HG02938 (cell line): Measurements from ENCODE around the gene TARBP1.
"Not testable (repeated sequence)": the region's sequence is repeated elsewhere in the genome, so short reads cannot be mapped to it uniquely, and the experiment has no call there.

Source experiments
- ATAC-seq: cut with Tn5 transposase; IDR thresholded peaks from one replicate; pipeline ENCODE4 v1.9.1; 2021; ENCODE audit warnings: mild to moderate bottlenecking, moderate library complexity; ENCODE audit not compliant: unreplicated experiment

Gene TARBP1

GRCh38 chr1:234396871-234397270 lies 82.1 kb downstream of the TARBP1 start:
- no peak for ATAC-seq

DNA sequence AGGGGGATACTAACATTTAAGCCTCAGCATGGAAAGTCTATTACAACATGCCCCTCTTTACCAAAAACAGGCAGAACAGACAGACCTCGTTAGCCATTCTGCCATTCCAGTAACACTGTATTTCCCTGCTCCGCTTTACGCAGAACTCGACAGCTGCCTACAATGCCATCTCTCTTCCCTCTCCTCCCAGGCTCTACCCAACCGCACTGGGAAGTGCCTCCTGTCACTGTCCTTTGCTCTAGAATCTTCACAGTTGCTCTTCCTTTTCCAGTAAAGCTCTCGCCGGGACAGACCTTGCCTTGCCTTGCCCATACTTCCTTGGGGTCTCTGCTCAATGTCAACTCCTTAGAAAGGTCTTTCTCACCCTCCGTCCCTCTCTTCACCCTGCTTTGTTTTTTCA lies 82.9 kb downstream of the TARBP1 start:
- ATAC-seq: no peak

DNA sequence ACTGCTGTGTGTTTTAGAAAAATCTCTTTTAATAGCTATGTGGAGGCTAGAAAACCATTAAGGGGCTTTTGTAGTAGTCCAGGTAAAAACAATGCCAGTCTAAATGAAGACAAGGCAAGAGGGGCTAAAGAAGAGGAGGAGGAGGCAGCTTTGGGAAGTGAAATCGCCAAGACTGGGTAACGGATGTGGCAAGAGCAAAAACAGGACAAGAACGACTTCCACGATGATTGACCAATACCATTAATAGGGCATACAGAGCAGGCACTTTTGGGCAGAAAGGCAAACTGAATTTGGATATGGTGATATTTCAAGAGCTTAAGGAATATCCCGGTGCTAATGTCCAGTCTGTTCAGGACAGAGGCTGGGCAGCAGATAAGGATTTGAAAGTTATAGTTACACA lies 83.7 kb downstream of the TARBP1 start:
- ATAC-seq: no peak

DNA sequence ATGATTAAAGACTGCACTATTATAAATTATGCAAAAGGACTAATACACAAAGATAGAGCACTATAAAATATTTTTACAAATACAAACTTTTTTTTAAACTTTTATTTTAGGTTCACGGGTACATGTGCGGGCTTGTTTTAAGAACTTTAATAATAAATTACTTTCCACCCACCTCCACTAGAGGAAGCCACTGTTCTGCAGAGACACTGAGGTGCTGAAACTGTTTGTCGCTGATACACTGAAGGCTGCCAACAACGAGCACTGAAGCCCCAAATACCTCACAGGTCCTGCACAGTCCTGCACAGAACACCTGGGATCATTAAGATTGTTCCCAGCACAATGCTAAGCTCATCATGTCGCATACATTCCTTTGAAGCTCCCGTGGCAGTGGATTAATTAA lies 85.8 kb downstream of the TARBP1 start:
- ATAC-seq: no peak

- no peak for ATAC-seq
Measured at GRCh38 chr1:234388094-234388493, 90.9 kb downstream of the TARBP1 start.

- no peak for ATAC-seq
Measured at GRCh38 chr1:234386122-234386521, 92.9 kb downstream of the TARBP1 start.

GRCh38 chr1:234381699-234382555 lies 97.1 kb downstream of the TARBP1 start:
- no peak for ATAC-seq

- ATAC-seq: not testable (repeated sequence)
Measured at GRCh38 chr1:234379591-234380109, 99.3 kb downstream of the TARBP1 start.

GRCh38 chr1:234375672-234376071 lies 103.3 kb downstream of the TARBP1 start:
- no peak for ATAC-seq

DNA sequence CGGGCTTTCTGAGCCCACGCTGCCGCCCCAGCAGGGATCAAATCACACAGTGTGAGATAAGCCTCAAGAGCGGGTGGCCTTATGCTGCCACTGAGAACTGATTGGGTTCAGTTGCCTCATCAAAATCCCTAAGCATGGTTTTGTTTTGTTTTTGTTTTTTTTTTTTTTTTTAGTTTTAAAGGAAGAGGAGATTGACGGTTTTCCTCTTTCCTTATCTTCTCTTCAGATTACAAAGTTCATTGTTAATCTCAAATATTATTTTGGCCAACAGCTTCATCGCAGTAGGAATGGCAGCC lies 105.1 kb downstream of the TARBP1 start:
- ATAC-seq: no peak

- ATAC-seq: peak; percentile 94
Measured at GRCh38 chr1:234373064-234373958, 105.7 kb downstream of the TARBP1 start, which contains the start of gene COA6. Gene COA6 (plus strand): TSS chr1:234373456. CDS start chr1:234373467, 11 bp downstream.

DNA sequence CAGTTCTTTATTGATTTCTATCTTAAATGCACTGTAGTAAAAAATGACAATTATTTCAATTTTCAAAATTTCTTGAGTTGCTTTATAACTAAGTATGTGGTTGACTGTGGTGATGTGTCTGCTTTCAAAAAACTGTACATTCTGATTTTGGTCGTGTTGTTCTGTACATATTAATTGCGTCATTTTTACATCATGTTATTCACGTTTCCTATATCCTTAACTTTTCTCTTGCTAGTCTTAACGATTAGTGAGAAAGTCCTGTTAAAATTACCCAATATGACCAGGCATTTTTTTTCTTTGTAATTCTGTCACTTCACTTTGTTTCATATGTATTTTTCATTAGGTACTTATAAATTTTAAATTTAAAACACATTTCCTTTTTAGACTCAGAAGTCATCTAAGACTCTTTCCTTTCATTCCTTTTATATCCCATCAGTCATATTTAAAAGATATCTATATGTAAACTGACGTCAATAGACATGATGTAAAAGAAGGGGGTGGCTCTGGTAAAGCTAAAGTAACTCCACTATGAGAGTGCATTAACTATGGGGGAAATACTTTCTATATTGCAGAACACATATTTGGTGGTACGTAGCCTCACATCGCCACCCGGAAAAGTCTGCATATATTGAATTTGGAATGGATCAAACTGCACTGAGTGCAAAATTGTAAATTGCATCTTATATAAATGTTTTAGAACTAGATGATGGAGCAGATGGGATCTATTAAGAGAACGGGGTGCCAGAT lies 106.8 kb downstream of the TARBP1 start:
- no peak for ATAC-seq

DNA sequence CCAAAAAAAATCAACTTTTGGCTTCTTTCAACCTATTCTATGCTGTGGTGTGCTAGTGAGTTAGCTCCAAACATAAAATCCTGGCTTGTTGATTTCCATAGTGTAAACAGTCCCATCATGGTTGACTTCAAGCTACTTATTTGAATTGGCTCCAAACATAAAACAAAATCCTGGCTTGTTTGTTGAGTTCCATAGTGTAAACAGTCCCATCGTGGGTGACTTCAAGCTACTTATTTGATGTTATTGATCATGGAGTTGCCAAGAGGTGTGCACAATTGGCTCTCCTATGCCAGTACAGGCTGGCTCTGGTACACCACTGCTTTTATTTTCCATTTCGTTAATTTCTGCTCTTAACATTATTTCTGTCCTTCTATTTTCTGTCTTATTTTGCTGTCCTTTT lies 107.6 kb downstream of the TARBP1 start:
- no peak for ATAC-seq

- no peak for ATAC-seq
Measured at GRCh38 chr1:234369784-234370183, 109.2 kb downstream of the TARBP1 start.

DNA sequence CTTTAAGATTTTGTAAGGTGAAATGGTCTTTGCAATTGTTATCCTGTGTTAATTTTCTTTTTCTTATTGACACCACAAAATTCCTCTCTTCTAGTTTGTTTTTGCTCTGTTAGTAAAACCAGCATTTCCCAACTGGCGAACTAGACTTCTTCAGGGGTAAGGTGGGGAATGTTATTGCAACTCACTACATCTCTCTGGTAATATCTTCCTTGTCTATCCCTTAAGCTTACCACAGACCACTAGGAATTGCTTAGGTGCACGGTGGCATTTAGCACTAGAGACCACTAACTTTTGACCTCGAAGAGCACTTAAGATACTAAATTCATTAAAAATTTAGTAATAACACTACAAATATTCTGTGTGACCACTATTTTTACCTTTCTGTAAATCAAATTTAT lies 109.9 kb downstream of the TARBP1 start:
- ATAC-seq: no peak

GRCh38 chr1:234368320-234369032 lies 110.5 kb downstream of the TARBP1 start:
- no peak for ATAC-seq

DNA sequence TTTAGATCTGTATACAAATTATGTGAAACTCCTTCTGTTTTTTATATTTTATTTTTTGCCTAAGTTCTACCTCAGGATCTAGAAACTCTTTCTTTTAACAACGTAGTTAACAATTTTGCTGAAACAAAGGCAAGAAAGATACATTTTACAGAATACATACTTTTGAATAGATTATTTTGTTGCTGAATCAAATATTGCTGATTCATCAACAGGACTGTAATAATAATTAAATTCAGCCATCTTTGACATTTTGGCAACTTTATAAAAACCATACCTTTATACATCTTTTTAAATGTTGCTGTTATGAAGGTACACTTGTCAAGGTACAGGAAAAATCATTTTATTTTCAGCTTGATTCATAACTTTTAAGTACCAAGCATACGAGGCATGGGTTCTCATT lies 116.4 kb downstream of the TARBP1 start:
- ATAC-seq: no peak

DNA sequence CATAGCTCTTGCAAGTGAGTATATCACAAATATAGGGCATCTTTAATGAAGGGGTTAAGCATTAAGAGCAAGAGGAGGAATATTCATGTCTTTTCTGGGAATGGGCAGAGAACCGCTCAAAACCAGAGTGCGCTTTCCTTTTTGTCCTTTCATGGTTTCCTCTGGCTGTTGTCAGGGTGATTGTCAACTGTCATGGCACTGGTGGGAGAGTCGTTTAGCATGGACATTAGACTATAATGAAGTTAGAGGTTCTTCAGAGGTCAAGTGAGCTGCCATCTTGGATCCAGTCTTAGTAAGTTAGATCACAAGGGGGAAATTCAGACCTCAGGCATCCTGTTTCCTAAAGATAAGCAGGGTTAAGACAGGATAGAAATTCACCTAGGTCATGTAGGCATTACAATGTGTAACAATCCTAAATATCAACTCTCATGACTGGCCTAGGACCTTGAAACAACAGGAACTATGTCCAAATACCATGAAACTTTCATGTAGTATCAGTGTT lies 117.8 kb downstream of the TARBP1 start:
- no peak for ATAC-seq

DNA sequence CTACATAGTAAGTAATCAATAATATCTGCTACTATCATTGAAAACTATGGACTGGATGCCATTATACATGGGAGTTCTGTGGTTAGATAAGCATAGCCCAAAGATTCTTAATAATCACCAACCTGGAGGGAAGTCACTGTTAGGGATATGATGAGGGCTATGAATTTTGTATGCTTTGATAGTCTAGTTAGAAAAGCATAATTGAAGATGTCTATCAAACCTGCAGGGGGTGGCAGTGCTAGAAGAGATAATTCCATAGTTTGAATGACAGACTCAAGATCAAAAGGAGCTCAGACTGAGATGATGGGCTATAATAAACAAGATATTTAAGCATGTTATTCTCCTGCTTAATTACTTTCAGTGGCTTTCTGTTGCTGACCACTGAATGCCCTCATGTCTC lies 121.1 kb downstream of the TARBP1 start:
- no peak for ATAC-seq

- ATAC-seq: peak; percentile 71
Measured at GRCh38 chr1:234356615-234357269, 122.2 kb downstream of the TARBP1 start.
